ENCODE results near the gene SAPCD2. TPM values are rescaled to one million over a fixed set of nuclear protein-coding genes. Genes with fewer than 3 reads are reported as not detected.

Gene SAPCD2
- total RNA-seq, 2 experiments from 2014 or later = 13.5 to 13.7 TPM

- TF ChIP-seq, protein P1, sequence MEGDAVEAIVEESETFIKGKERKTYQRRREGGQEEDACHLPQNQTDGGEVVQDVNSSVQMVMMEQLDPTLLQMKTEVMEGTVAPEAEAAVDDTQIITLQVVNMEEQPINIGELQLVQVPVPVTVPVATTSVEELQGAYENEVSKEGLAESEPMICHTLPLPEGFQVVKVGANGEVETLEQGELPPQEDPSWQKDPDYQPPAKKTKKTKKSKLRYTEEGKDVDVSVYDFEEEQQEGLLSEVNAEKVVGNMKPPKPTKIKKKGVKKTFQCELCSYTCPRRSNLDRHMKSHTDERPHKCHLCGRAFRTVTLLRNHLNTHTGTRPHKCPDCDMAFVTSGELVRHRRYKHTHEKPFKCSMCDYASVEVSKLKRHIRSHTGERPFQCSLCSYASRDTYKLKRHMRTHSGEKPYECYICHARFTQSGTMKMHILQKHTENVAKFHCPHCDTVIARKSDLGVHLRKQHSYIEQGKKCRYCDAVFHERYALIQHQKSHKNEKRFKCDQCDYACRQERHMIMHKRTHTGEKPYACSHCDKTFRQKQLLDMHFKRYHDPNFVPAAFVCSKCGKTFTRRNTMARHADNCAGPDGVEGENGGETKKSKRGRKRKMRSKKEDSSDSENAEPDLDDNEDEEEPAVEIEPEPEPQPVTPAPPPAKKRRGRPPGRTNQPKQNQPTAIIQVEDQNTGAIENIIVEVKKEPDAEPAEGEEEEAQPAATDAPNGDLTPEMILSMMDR (IDR thresholded peaks at IDR 0.05) = no peak
- H3K36me3 Mint-ChIP-seq (ENCODE audit: low read depth) = no peaks in the 10 kb centered on the region
- peaks cover 3% of the 10 kb centered on the region for H3K4me1 Mint-ChIP-seq (ENCODE audit: low read depth)
- H3K27ac Mint-ChIP-seq = no peak overlapping the region
- intact Hi-C loops (cut with micrococcal nuclease) = no loop called here
- POLR2A ChIA-PET = no interaction called here
- CTCF ChIA-PET = interaction anchor here (7.3 kb wide), 1 partner anchor 17 kb away, joined by 164 read pairs; the partner anchor contains the start of gene SAPCD2
- DNase-seq (no peak), ATAC-seq (no peak)
- H3K9me3 Mint-ChIP-seq = no peaks in the 10 kb centered on the region
- H3K27me3 Mint-ChIP-seq = peaks cover 37% of the 10 kb centered on the region
- no peak overlapping the region for H3K4me3 Mint-ChIP-seq
These were observed 19.1 kb downstream of the SAPCD2 start for GRCh38 chr9:137051145-137051724.

DNA sequence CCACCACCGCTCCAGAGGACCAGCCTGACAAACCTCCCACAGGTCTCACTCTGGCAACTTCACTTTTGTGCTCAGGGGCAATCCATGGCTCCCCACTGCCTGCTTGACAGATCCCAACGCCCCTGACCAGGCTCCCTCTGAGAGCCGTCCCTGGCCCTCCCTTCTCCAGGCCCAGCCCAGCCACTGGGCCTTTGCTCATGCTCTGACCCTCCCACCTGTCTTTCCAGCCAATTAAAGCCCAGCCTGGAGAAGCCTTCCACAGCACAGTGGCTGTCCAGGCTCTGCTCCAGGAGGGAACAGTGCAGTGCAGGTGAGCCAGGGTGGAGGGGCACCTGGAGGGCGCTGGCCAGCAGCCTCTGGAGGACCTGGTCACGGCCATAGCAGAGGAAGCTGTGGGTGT lies 19.8 kb downstream of the SAPCD2 start:
- Mint-ChIP-seq H3K4me3 (no peak overlapping the region), H3K9me3 (no peaks in the 10 kb centered on the region), H3K27me3 (peaks cover 37% of the 10 kb centered on the region), H3K4me1 (ENCODE audit: low read depth) (peaks cover 3% of the 10 kb centered on the region), H3K36me3 (ENCODE audit: low read depth) (no peaks in the 10 kb centered on the region), H3K27ac (no peak overlapping the region)
- TF ChIP-seq, protein P1 (IDR thresholded peaks at IDR 0.05) = no peak
- ChIA-PET CTCF (interaction anchor here (7.3 kb wide), 1 partner anchor 18 kb away, joined by 164 read pairs; the partner anchor contains the start of gene SAPCD2), POLR2A (interaction anchor here (1.6 kb wide), 1 partner anchor 8 kb away, joined by 4 read pairs; no protein-coding TSS in a partner anchor)
- no peak for DNase-seq
- no peak for ATAC-seq
- intact Hi-C loops (cut with micrococcal nuclease) = no loop called here

DNA sequence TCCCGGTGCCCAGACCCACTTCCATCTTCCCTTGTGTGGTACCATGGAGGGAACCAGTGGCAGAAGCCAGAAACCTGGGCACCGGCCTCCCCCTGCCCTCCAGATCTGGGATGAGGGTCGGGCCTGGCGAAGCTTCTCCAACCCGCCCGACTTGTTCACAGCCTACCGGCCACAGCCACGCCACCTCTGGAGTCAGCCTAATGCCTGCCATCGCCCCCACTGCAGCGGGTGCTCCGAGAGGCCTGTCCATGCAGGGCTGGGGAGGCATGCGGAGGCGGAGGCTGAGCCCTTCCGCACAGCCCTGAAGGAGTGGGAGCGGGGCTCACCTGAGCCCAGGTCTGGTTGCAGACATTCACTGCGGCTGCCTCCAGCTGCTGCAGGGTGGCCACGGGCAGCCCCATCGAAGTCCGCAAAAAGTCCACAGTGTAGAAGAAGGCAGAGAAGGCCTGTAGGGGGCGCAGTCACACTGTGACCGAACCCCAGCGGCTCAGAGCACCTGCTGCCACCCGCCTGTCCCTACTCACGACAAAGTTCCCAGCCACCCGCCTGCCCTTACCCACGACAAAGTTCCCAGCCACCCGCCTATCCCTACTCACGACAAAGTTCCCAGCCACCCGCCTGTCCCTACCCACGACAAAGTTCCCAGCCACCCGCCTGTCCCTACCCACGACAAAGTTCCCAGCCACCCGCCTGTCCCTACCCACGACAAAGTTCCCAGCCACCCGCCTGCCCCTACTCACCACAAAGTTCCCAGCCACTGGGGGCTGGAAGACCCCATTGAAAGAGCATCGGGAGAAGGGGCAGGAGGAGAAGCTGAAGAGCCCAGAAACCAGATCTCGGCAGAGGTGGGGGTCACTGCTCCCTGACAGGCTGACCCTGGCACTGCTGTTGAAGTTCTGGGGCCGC lies 20.6 kb downstream of the SAPCD2 start:
- H3K27ac Mint-ChIP-seq = no peak overlapping the region
- CTCF ChIA-PET = interaction anchor here (0.8 to 7.3 kb wide), 7 partner anchors 15 to 187 kb away, joined by 3 to 164 read pairs (median 5); partner anchors contain the start of genes SAPCD2 and UAP1L1
- H3K36me3 Mint-ChIP-seq (ENCODE audit: low read depth) = no peaks in the 10 kb centered on the region
- H3K4me1 Mint-ChIP-seq (ENCODE audit: low read depth) = peaks cover 6% of the 10 kb centered on the region
- TF ChIP-seq, protein P1 (IDR thresholded peaks at IDR 0.05) = peak; percentile 69
- ATAC-seq = peak; percentile 48
- intact Hi-C loops (cut with micrococcal nuclease) = no loop called here
- H3K4me3 Mint-ChIP-seq = no peak overlapping the region
- peaks cover 41% of the 10 kb centered on the region for H3K27me3 Mint-ChIP-seq
- DNase-seq = peak; percentile 88
- POLR2A ChIA-PET = interaction anchor here (1.6 kb wide), 1 partner anchor 9 kb away, joined by 4 read pairs; no protein-coding TSS in a partner anchor
- H3K9me3 Mint-ChIP-seq = no peaks in the 10 kb centered on the region

DNA sequence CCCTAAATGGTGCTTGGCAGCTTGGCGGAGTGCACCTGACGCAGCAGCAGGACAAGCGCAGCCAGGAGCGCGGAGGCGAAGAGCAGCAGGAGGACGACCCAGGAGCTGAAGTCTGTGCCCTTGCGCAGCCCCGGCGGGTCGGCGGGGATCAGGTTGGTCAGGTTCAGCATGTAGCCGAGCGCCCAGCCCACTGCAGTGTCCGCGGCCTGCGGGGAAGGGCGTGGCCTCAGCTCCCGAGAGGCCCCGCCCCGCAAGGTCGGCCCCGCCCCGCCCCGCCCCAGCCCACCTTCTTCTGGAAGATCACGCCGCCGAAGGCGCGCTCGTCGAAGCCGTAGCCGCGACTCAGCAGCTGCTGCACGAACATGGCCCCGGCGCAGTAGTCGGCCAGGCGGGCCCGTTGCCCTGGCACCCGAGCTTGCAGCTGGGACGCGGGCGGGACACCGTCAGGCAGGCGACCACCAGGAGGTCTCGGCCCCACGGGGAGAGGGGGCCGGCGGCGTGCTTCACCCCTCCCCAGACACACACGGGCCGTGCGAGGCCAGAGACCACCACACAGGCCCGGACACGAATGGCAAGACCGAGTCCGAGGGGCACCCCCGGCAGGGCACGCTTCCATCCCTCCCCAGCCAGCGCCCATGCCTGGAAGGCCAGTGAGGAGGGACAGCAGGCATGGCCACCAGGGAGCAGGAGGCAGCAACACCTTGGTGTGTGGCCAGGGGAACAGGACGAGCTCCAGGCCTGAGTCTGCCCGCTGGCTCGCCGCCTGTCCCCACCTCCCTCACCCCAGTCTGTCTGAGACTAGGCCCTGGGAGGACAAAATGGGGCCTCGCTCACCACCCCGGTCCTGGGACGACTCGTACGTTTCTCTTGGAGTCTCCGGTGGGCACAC lies 21.5 kb downstream of the SAPCD2 start:
- TF ChIP-seq, protein P1 (IDR thresholded peaks at IDR 0.05) = no peak
- peaks cover 43% of the 10 kb centered on the region for H3K27me3 Mint-ChIP-seq
- no peak overlapping the region for H3K27ac Mint-ChIP-seq
- no peak for DNase-seq
- intact Hi-C loops (cut with micrococcal nuclease) = no loop called here
- CTCF ChIA-PET = interaction anchor here (0.8 to 7.3 kb wide), 7 partner anchors 14 to 188 kb away, joined by 3 to 164 read pairs (median 5); partner anchors contain the start of genes SAPCD2 and UAP1L1
- peaks cover 10% of the 10 kb centered on the region for H3K4me1 Mint-ChIP-seq (ENCODE audit: low read depth)
- POLR2A ChIA-PET = interaction anchor here (0.8 to 1.6 kb wide), 2 partner anchors 10 to 38 kb away, joined by 3 to 4 read pairs; partner anchors contain the start of gene MAN1B1
- H3K9me3 Mint-ChIP-seq = no peaks in the 10 kb centered on the region
- H3K4me3 Mint-ChIP-seq = no peak overlapping the region
- no peaks in the 10 kb centered on the region for H3K36me3 Mint-ChIP-seq (ENCODE audit: low read depth)
- no peak for ATAC-seq
